ENCODE measurements around the gene MLLT10.

Gene MLLT10

DNA sequence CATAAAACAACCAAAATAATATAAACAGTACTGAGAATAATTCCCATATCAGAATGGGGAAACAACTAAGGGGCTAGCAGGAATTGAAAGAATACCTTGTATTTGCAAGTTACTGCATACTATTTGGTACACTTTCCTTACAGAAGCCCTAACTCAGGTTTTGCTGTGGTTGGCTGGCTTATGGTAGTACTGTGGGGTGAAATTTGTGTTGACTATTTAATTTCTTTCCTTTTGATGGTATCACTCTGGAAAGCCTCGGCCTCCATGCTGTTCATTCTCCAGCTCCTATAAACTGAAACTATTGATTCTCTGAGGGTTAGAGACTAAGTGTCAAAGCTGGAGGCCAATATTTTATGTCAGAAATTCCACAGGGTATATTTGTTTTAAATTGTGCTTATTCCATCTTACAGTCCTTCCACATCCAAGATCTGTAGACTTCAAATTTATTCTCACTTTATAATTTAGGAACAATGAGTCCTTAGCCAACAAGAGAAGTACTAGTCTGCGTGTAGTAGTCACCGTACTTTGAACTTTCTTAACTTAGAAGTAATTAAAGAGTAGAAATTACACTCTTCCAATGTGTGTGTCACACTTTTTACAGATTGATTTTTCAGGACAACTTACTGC lies 22.0 kb upstream of the MLLT10 start:
- no peaks in the 10 kb centered on the region for H4K20me1 ChIP-seq (ENCODE audit: insufficient read depth, low read length)
- no peak overlapping the region for H2AFZ ChIP-seq (ENCODE audit: low read length)
- H3K79me2 ChIP-seq (ENCODE audit: insufficient read depth, low read length) = no peaks in the 10 kb centered on the region
- no peak overlapping the region for H3K4me2 ChIP-seq (ENCODE audit: low read length)
- H3K27me3 ChIP-seq (ENCODE audit: insufficient read depth, low read length) = no peaks in the 10 kb centered on the region; the same call in 1 of the 2 replicates
- H3K4me1 ChIP-seq (ENCODE audit: insufficient read depth, low read length, severe bottlenecking) = peaks cover 5% of the 10 kb centered on the region
- H3K9me3 ChIP-seq (ENCODE audit: low read length) = no peaks in the 10 kb centered on the region
- H3K27ac ChIP-seq (ENCODE audit: low read depth, low read length, poor library complexity, severe bottlenecking) = no peak overlapping the region
- H3F3A ChIP-seq (ENCODE audit: insufficient read depth, low read length) = no peaks in the 10 kb centered on the region
- H3K4me3 ChIP-seq (ENCODE audit: low read depth, low read length, poor library complexity, severe bottlenecking) = no peak overlapping the region
- H3K9ac ChIP-seq (ENCODE audit: low read length) = no peak overlapping the region
- H3K36me3 ChIP-seq (ENCODE audit: insufficient read depth, low read length) = no peaks in the 10 kb centered on the region
- no peaks in the 10 kb centered on the region for H3K9me2 ChIP-seq (ENCODE audit: low read depth, low read length)
- TF ChIP-seq EZH2 (IDR thresholded peaks at IDR 0.05; ENCODE audit: borderline replicate concordance, low read length) = no peak
- TF ChIP-seq, protein P1, sequence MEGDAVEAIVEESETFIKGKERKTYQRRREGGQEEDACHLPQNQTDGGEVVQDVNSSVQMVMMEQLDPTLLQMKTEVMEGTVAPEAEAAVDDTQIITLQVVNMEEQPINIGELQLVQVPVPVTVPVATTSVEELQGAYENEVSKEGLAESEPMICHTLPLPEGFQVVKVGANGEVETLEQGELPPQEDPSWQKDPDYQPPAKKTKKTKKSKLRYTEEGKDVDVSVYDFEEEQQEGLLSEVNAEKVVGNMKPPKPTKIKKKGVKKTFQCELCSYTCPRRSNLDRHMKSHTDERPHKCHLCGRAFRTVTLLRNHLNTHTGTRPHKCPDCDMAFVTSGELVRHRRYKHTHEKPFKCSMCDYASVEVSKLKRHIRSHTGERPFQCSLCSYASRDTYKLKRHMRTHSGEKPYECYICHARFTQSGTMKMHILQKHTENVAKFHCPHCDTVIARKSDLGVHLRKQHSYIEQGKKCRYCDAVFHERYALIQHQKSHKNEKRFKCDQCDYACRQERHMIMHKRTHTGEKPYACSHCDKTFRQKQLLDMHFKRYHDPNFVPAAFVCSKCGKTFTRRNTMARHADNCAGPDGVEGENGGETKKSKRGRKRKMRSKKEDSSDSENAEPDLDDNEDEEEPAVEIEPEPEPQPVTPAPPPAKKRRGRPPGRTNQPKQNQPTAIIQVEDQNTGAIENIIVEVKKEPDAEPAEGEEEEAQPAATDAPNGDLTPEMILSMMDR (IDR thresholded peaks at IDR 0.05; ENCODE audit: low read length) = no peak

DNA sequence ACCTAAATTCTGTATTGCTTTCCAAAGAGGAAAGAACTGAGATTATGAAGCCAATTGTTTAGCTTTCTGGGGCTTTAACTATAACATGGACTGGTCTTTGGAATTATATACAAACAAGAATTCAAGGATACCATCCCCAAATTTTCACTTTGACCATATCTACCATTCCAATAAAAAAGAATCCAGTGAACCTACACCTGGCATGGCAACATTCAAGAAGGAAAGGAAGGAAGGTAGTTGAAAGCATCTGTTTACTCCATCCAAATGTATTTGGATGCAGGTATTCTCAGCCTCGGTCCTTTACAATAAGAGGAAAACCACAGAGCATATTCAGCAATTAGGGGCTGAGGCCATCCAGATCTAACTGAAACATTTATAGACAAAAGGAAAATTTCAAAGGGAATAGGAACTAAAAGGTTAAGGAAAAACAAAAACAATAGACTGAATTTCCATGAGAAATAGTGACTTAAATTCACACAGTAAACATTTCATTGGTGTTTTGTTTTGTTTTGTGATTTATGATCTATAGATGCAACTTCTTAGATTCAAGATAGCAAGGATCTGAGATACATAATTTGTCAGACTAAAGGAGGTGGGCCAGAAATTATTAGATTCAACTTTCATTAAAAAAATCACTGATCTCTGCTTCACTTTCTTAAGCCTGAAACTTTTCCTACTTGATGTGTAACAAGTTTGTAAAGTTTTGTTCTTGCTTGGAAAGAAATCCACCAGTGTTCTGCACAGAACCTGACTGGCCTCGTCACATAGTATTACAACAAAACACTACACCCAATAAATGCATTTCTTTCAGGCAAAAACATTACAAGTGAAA lies 21.2 kb upstream of the MLLT10 start:
- Histone ChIP-seq H2AFZ (ENCODE audit: low read length) (no peak overlapping the region), H3F3A (ENCODE audit: insufficient read depth, low read length) (no peaks in the 10 kb centered on the region), H3K27me3 (ENCODE audit: insufficient read depth, low read length) (peaks cover 3% of the 10 kb centered on the region), H3K4me3 (ENCODE audit: low read depth, low read length, poor library complexity, severe bottlenecking) (no peak overlapping the region), H3K36me3 (ENCODE audit: insufficient read depth, low read length) (no peaks in the 10 kb centered on the region), H3K27ac (ENCODE audit: low read depth, low read length, poor library complexity, severe bottlenecking) (no peak overlapping the region), H4K20me1 (ENCODE audit: insufficient read depth, low read length) (no peaks in the 10 kb centered on the region), H3K9me2 (ENCODE audit: low read depth, low read length) (no peaks in the 10 kb centered on the region), H3K4me1 (ENCODE audit: insufficient read depth, low read length, severe bottlenecking) (peaks cover 12% of the 10 kb centered on the region), H3K79me2 (ENCODE audit: insufficient read depth, low read length) (no peaks in the 10 kb centered on the region), H3K4me2 (ENCODE audit: low read length) (no peak overlapping the region), H3K9ac (ENCODE audit: low read length) (no peak overlapping the region), H3K9me3 (ENCODE audit: low read length) (no peaks in the 10 kb centered on the region)
- no peak for TF ChIP-seq EZH2 (IDR thresholded peaks at IDR 0.05; ENCODE audit: borderline replicate concordance, low read length)
- TF ChIP-seq, protein P1 (IDR thresholded peaks at IDR 0.05; ENCODE audit: low read length) = no peak

DNA sequence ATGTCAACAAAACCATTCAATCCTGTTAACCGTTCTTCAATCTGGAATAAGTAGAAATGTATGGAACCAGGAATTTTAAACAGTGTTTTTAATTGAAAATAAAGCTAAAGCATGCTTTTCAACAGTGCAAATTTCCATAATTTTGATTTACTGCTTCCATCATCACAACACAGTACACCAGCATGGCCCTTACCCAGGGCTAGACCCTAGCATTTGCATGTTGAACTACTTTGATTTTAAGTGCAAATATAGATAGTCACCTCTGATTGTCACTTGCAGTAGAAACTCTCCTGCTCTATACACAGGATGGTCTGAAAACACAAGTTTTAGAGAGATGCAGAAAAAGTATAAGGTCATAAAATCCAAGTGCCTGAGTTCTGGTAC lies 20.6 kb upstream of the MLLT10 start:
- Histone ChIP-seq H3K79me2 (ENCODE audit: insufficient read depth, low read length) (no peaks in the 10 kb centered on the region), H2AFZ (ENCODE audit: low read length) (no peak overlapping the region), H3K4me3 (ENCODE audit: low read depth, low read length, poor library complexity, severe bottlenecking) (no peak overlapping the region), H3K36me3 (ENCODE audit: insufficient read depth, low read length) (no peaks in the 10 kb centered on the region), H3F3A (ENCODE audit: insufficient read depth, low read length) (no peaks in the 10 kb centered on the region), H3K4me2 (ENCODE audit: low read length) (no peak overlapping the region), H4K20me1 (ENCODE audit: insufficient read depth, low read length) (no peaks in the 10 kb centered on the region), H3K9me2 (ENCODE audit: low read depth, low read length) (no peaks in the 10 kb centered on the region), H3K27me3 (ENCODE audit: insufficient read depth, low read length) (peaks cover 7% of the 10 kb centered on the region), H3K9ac (ENCODE audit: low read length) (no peak overlapping the region), H3K4me1 (ENCODE audit: insufficient read depth, low read length, severe bottlenecking) (peaks cover 18% of the 10 kb centered on the region), H3K27ac (ENCODE audit: low read depth, low read length, poor library complexity, severe bottlenecking) (no peak overlapping the region), H3K9me3 (ENCODE audit: low read length) (no peaks in the 10 kb centered on the region)
- TF ChIP-seq, protein P1 (IDR thresholded peaks at IDR 0.05; ENCODE audit: low read length) = no peak
- TF ChIP-seq EZH2 (IDR thresholded peaks at IDR 0.05; ENCODE audit: borderline replicate concordance, low read length) = no peak
